IMR-90 (cell line): ENCODE measurements around the gene SUGCT. TPM values are rescaled to one million over a fixed set of nuclear protein-coding genes. Genes with fewer than 3 reads are reported as not detected.

Source experiments
- ATAC-seq: fragments of 200-7000 bp; cut with Tn5 transposase; 2 replicates; pipeline ENCODE4 v1.9.1; 2020; ENCODE audit warnings: low read depth, mild to moderate bottlenecking, moderate library complexity
- BruUV-seq: library from RNA; stranded (reverse); fragments of 400-500 nt; replicated peaks from 2 replicates; lab custom pipeline; 2021; lab: Mats Ljungman, UMichigan
- CTCF ChIA-PET: fragments of 300-600 bp; formaldehyde crosslinking; extraction: SDS; loops from one replicate; lab custom pipeline; 2021; ENCODE audit warnings: antibody characterized with exemption; lab: Yijun Ruan, JAX
- POLR2A ChIA-PET: fragments of 300-600 bp; sonication (Branson Sonifier 250); formaldehyde crosslinking; loops from one replicate; lab custom pipeline; 2022; ENCODE audit warnings: antibody characterized with exemption; ENCODE audit not compliant: unreplicated experiment; lab: Charles Lee
- DNase-seq: peaks from one replicate; pipeline ENCODE4 v3.0.0; 2013
- H2AFZ ChIP-seq: replicated peaks from 2 replicates; pipeline ENCODE3; 2013; ENCODE audit warnings: low read length, mild to moderate bottlenecking; ENCODE audit not compliant: poor library complexity
- H2AK5ac ChIP-seq: 2 replicates; pipeline ENCODE4 v1.6.1; 2013; ENCODE audit warnings: low read depth, low read length, inconsistent platforms
- H2AK9ac ChIP-seq: replicated peaks from 2 replicates; pipeline ENCODE3; 2013; ENCODE audit warnings: mild to moderate bottlenecking, low read depth, low read length, moderate library complexity; ENCODE audit not compliant: poor library complexity
- H2BK120ac ChIP-seq: 2 replicates; pipeline ENCODE4 v1.6.1; 2013; ENCODE audit warnings: low read depth, low read length, inconsistent platforms
- H2BK15ac ChIP-seq: 3 replicates; pipeline ENCODE4 v1.6.1; 2013; ENCODE audit warnings: low read depth, low read length, inconsistent platforms
- H2BK20ac ChIP-seq: 2 replicates; pipeline ENCODE4 v1.6.1; 2013; ENCODE audit warnings: low read depth, mild to moderate bottlenecking, inconsistent platforms, low read length, moderate library complexity
- H2BK5ac ChIP-seq: 2 replicates; pipeline ENCODE4 v1.6.1; 2013; ENCODE audit warnings: mild to moderate bottlenecking, low read depth, low read length, inconsistent platforms; ENCODE audit not compliant: poor library complexity, severe bottlenecking
- H3K14ac ChIP-seq: replicated peaks from 2 replicates; pipeline ENCODE4 v1.6.1; 2013; ENCODE audit warnings: low read depth, low read length, inconsistent platforms
- H3K18ac ChIP-seq: 2 replicates; pipeline ENCODE4 v1.6.1; 2013; ENCODE audit warnings: low read depth, low read length, control low read depth
- H3K23ac ChIP-seq: 2 replicates; pipeline ENCODE4 v1.6.1; 2013; ENCODE audit warnings: low read depth, low read length, inconsistent platforms
- H3K27ac ChIP-seq: 2 replicates; pipeline ENCODE4 v1.5.1; 2013; ENCODE audit warnings: mild to moderate bottlenecking, control low read depth, low read length; ENCODE audit not compliant: insufficient read depth
- H3K27me3 ChIP-seq: 2 replicates; pipeline ENCODE4 v1.6.1; 2013; ENCODE audit warnings: low read length; ENCODE audit not compliant: control insufficient read depth, insufficient read depth
- H3K36me3 ChIP-seq: 2 replicates; pipeline ENCODE4 v1.6.1; 2013; ENCODE audit warnings: low read length, mixed read lengths; ENCODE audit not compliant: control insufficient read depth, insufficient read depth
- H3K4ac ChIP-seq: 2 replicates; pipeline ENCODE4 v1.6.1; 2013; ENCODE audit warnings: low read depth, low read length, inconsistent platforms
- H3K4me1 ChIP-seq: 2 replicates; pipeline ENCODE4 v1.6.1; 2013; ENCODE audit warnings: low read length, mixed read lengths; ENCODE audit not compliant: control insufficient read depth, insufficient read depth
- H3K4me2 ChIP-seq: 2 replicates; pipeline ENCODE4 v1.6.1; 2013; ENCODE audit warnings: low read depth, mild to moderate bottlenecking, control low read depth, low read length, moderate library complexity
- H3K4me3 ChIP-seq: 2 replicates; pipeline ENCODE4 v1.5.1; 2013; ENCODE audit warnings: low read depth, mild to moderate bottlenecking, control low read depth, low read length, moderate library complexity; ENCODE audit not compliant: insufficient read depth
- H3K56ac ChIP-seq: 2 replicates; pipeline ENCODE4 v1.6.1; 2013; ENCODE audit warnings: low read length, inconsistent platforms; ENCODE audit not compliant: insufficient read depth; ENCODE audit errors: extremely low read depth
- H3K79me1 ChIP-seq, 2 experiments: 2 replicates each; pipeline ENCODE4 v1.6.1; 2013; ENCODE audit warnings: low read length in 2 of 2, inconsistent platforms in 1 of 2, low read depth in 1 of 2
- H3K9ac ChIP-seq: 2 replicates; pipeline ENCODE4 v1.6.1; 2013; ENCODE audit warnings: low read depth, low read length, control low read depth
- H3K9me1 ChIP-seq: 2 replicates; pipeline ENCODE4 v1.6.1; 2013; ENCODE audit warnings: low read length, inconsistent platforms; ENCODE audit not compliant: insufficient read depth
- H3K9me3 ChIP-seq: 2 replicates; pipeline ENCODE4 v1.6.1; 2013; ENCODE audit warnings: low read length; ENCODE audit not compliant: control insufficient read depth, insufficient read depth
- H4K20me1 ChIP-seq: 2 replicates; pipeline ENCODE4 v1.6.1; 2013; ENCODE audit warnings: low read length, inconsistent platforms; ENCODE audit not compliant: insufficient read depth
- H4K5ac ChIP-seq: 2 replicates; pipeline ENCODE4 v1.6.1; 2013; ENCODE audit warnings: mild to moderate bottlenecking, low read depth, low read length, control low read depth
- H4K8ac ChIP-seq, 2 experiments: 2 replicates each; pipeline ENCODE4 v1.6.1; 2013; ENCODE audit warnings: low read depth in 2 of 2, low read length in 2 of 2, control low read depth in 1 of 2, inconsistent platforms in 1 of 2
- H4K91ac ChIP-seq: 2 replicates; pipeline ENCODE4 v1.6.1; 2013; ENCODE audit warnings: low read depth, low read length, inconsistent platforms; ENCODE audit not compliant: insufficient read depth
- MAZ ChIP-seq: IDR thresholded peaks from 2 replicates; pipeline ENCODE4 v1.6.1; 2012; ENCODE audit warnings: low read depth, mild to moderate bottlenecking, low read length, improper control_type of control experiment, moderate library complexity, borderline replicate concordance
- POLR2A ChIP-seq: IDR thresholded peaks from 2 replicates; pipeline ENCODE4 v1.6.1; 2012; ENCODE audit warnings: mild to moderate bottlenecking, low read depth, low read length
- RAD21 ChIP-seq: IDR thresholded peaks from 2 replicates; pipeline ENCODE4 v1.6.1; 2012; ENCODE audit warnings: low read length, improper control_type of control experiment
- SMC3 ChIP-seq: fragments of 150-350 bp; IDR thresholded peaks from 2 replicates; pipeline ENCODE4 v1.6.1; 2016; ENCODE audit warnings: low read depth, mild to moderate bottlenecking, antibody characterized with exemption, low read length, moderate library complexity
- WGBS, 2 experiments: methylation state at CpG; one replicate each; pipeline versions ENCODE4 v1.1.5 to v1.1.7; 2013; ENCODE audit warnings: missing lambda C conversion rate in 2 of 2; ENCODE audit not compliant: insufficient read length in 1 of 2; ENCODE audit errors: extremely low coverage in 2 of 2; 5-methylcytosine and 5-hydroxymethylcytosine counted together
- dilution Hi-C: fragments of 300-500 bp; cut with HindIII; formaldehyde crosslinking; loops from one replicate; pipeline ENCODE4 v1.14.3; 2018; ENCODE audit warnings: low sequenced_read_pairs; ENCODE audit not compliant: unreplicated experiment
- in situ Hi-C: fragments of 300-500 bp; cut with MboI; formaldehyde crosslinking; loops from 3 replicates; pipeline ENCODE4 v1.14.3; 2019; ENCODE audit warnings: low sequenced_read_pairs, inconsistent platforms, mixed read lengths
- intact Hi-C: fragments of 100-400 bp; cut with micrococcal nuclease; formaldehyde crosslinking; loops from 2 replicates; pipeline ENCODE4 v1.10.0; 2022
- polyA plus RNA-seq, 3 experiments: library from polyadenylated mRNA; depleted of rRNA; stranded (reverse); fragments of >200 nt; gene quantifications; 2 replicates each; pipeline ENCODE4 v1.2.3, GENCODE V29; 2012; ENCODE audit warnings: low replicate concordance in 1 of 3
- total RNA-seq: library from RNA; depleted of rRNA; stranded (reverse); fragments of >200 nt; gene quantifications from 2 replicates; pipeline ENCODE4 v1.2.3, GENCODE V29; 2012

Gene SUGCT
- total and polyA plus RNA-seq, 2 of the 4 experiments (the other 2 are of a cell fraction): 5.9 to 8.3 TPM

DNA sequence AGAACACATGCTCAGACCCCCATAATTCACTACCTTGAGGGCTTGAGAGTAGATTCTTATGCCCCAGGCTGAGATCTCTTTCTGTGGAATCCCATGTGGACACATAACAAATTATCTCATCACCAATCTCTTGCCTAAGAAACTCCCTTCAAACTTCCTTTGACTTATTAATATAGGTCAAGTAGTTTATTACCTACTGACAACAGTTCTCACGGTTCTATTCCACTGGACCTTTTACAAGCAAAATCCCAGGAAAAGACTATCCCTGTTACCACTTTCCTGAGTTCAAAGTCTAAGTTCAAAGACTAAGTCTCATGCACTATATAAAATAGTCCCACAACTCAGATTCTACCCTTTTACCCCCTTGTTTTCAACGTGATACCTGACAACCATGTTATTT is 754.7 kb downstream of the SUGCT start:
- Histone ChIP-seq H4K8ac (no peak overlapping the region), H3K79me1 (no peaks in the 10 kb centered on the region), H3K4ac (no peak overlapping the region), H2AFZ (no peak overlapping the region), H3K56ac (no peak overlapping the region), H3K23ac (no peak overlapping the region), H3K36me3 (no peaks in the 10 kb centered on the region), H3K9me1 (peaks cover 2% of the 10 kb centered on the region; the same call in 1 of the 2 replicates), H2BK120ac (no peak overlapping the region), H3K27me3 (no peaks in the 10 kb centered on the region), H4K20me1 (no peaks in the 10 kb centered on the region), H3K27ac (no peak overlapping the region), H3K4me3 (no peak overlapping the region), H2AK5ac (no peak overlapping the region), H3K18ac (no peak overlapping the region), H2BK20ac (no peak overlapping the region), H2BK15ac (no peak overlapping the region), H3K4me1 (peaks cover 4% of the 10 kb centered on the region; the same call in 1 of the 2 replicates), H3K4me2 (no peak overlapping the region), H3K9ac (no peak overlapping the region), H2AK9ac (no peak overlapping the region), H3K9me3 (peaks cover 3% of the 10 kb centered on the region; the same call in 1 of the 2 replicates), H3K14ac (no peak overlapping the region), H2BK5ac (no peak overlapping the region), H4K91ac (no peak overlapping the region), H4K5ac (no peak overlapping the region)
- POLR2A ChIA-PET: no interaction called here
- no CpG with 5 or more reads among the region's 2 CpGs for WGBS, 2 experiments
- CTCF ChIA-PET: no interaction called here
- intact Hi-C loops: no loop called here
- in situ Hi-C loops: no loop called here
- dilution Hi-C loops: no loop called here
- BruUV-seq: no TSS peak
- TF ChIP-seq SMC3 (no peak), MAZ (no peak), POLR2A (no peak), RAD21 (no peak)
- DNase-seq (no peak), ATAC-seq (no peak)
